Trophoblast cell (in vitro differentiated cells and primary cell): ENCODE results near the gene SNX11.
A peak's percentile ranks its signal among the peaks of the same experiment; 100 is the strongest.
"Not testable (repeated sequence)": the region's sequence is repeated elsewhere in the genome, so short reads cannot be mapped to it uniquely, and the experiment has no call there.

Source experiments
- DNase-seq, 2 donors: peaks; one replicate each; pipeline ENCODE4 v3.0.0-alpha.2; 2016
- H2AFZ ChIP-seq: 2 replicates; pipeline ENCODE4 v1.6.1; 2013; ENCODE audit warnings: low read length, moderate library complexity, mild to moderate bottlenecking; ENCODE audit not compliant: insufficient read depth, poor library complexity
- H2AK5ac ChIP-seq: 2 replicates; pipeline ENCODE4 v1.6.1; 2013; ENCODE audit warnings: mild to moderate bottlenecking, low read length
- H2BK120ac ChIP-seq: 2 replicates; pipeline ENCODE4 v1.6.1; 2013; ENCODE audit warnings: low read length, mild to moderate bottlenecking, moderate library complexity; ENCODE audit not compliant: insufficient read depth, poor library complexity
- H2BK12ac ChIP-seq: 2 replicates; pipeline ENCODE4 v1.6.1; 2013; ENCODE audit warnings: mild to moderate bottlenecking, low read length, moderate library complexity
- H2BK5ac ChIP-seq: 2 replicates; pipeline ENCODE4 v1.6.1; 2013; ENCODE audit warnings: low read length, low read depth, moderate library complexity, mild to moderate bottlenecking; ENCODE audit not compliant: poor library complexity
- H3K14ac ChIP-seq: 2 replicates; pipeline ENCODE4 v1.6.1; 2013; ENCODE audit warnings: mild to moderate bottlenecking, low read length
- H3K18ac ChIP-seq: 2 replicates; pipeline ENCODE4 v1.6.1; 2013; ENCODE audit warnings: mild to moderate bottlenecking, low read length
- H3K23ac ChIP-seq: 2 replicates; pipeline ENCODE4 v1.6.1; 2013; ENCODE audit warnings: low read length
- H3K27ac ChIP-seq: 2 replicates; pipeline ENCODE4 v1.5.1; 2013; ENCODE audit warnings: low read depth, mild to moderate bottlenecking, inconsistent platforms, low read length, moderate library complexity
- H3K27me3 ChIP-seq: 2 replicates; pipeline ENCODE4 v1.6.1; 2013; ENCODE audit warnings: inconsistent platforms, mild to moderate bottlenecking, low read length, moderate library complexity; ENCODE audit not compliant: insufficient read depth
- H3K36me3 ChIP-seq, 2 experiments: 1 replicate in 1 of 2; 2 replicates in 1 of 2; pipeline ENCODE4 v1.6.1; 2013; ENCODE audit warnings: low read length in 2 of 2, mild to moderate bottlenecking in 2 of 2, moderate library complexity in 1 of 2; ENCODE audit not compliant: insufficient read depth in 2 of 2, control insufficient read depth in 1 of 2
- H3K4ac ChIP-seq: 2 replicates; pipeline ENCODE4 v1.6.1; 2013; ENCODE audit warnings: low read depth, mild to moderate bottlenecking, low read length, moderate library complexity
- H3K4me1 ChIP-seq, 2 experiments: 1 replicate in 1 of 2; 2 replicates in 1 of 2; pipeline ENCODE4 v1.6.1; 2013; ENCODE audit warnings: low read length in 2 of 2, mild to moderate bottlenecking in 2 of 2, moderate library complexity in 1 of 2; ENCODE audit not compliant: insufficient read depth in 2 of 2, control insufficient read depth in 1 of 2
- H3K4me2 ChIP-seq: 2 replicates; pipeline ENCODE4 v1.6.1; 2013; ENCODE audit warnings: inconsistent platforms, mild to moderate bottlenecking, low read length, moderate library complexity
- H3K4me3 ChIP-seq: 2 replicates; pipeline ENCODE4 v1.5.1; 2013; ENCODE audit warnings: mild to moderate bottlenecking, low read depth, low read length, inconsistent platforms
- H3K79me1 ChIP-seq: one replicate; pipeline ENCODE4 v1.6.1; 2013; ENCODE audit warnings: low read length
- H3K79me2 ChIP-seq: 2 replicates; pipeline ENCODE4 v1.6.1; 2013; ENCODE audit warnings: low read length, mild to moderate bottlenecking; ENCODE audit not compliant: control insufficient read depth, insufficient read depth, poor library complexity
- H3K9ac ChIP-seq: 2 replicates; pipeline ENCODE4 v1.6.1; 2013; ENCODE audit warnings: mild to moderate bottlenecking, low read length
- H3K9me3 ChIP-seq: 2 replicates; pipeline ENCODE4 v1.6.1; 2013; ENCODE audit warnings: low read depth, mild to moderate bottlenecking, control low read depth, inconsistent platforms, low read length; ENCODE audit not compliant: insufficient read depth
- H4K12ac ChIP-seq: 2 replicates; pipeline ENCODE4 v1.6.1; 2013; ENCODE audit warnings: low read depth, mild to moderate bottlenecking, low read length, moderate library complexity
- H4K8ac ChIP-seq: 2 replicates; pipeline ENCODE4 v1.6.1; 2013; ENCODE audit warnings: low read depth, mild to moderate bottlenecking, low read length, moderate library complexity
- H4K91ac ChIP-seq: one replicate; pipeline ENCODE4 v1.6.1; 2013; ENCODE audit warnings: low read depth, mild to moderate bottlenecking, low read length, moderate library complexity
- WGBS: extraction: QIAGEN DNeasy Blood & Tissue Kit; methylation state at CpG from one replicate; pipeline ENCODE4 v1.1.7; 2013; ENCODE audit warnings: missing lambda C conversion rate; ENCODE audit not compliant: insufficient read length, insufficient coverage; ENCODE audit errors: extremely low coverage; 5-methylcytosine and 5-hydroxymethylcytosine counted together

The SNX11 gene

GRCh38 chr17:48071654-48072053 is 35.9 kb upstream of the SNX11 start:
- Histone ChIP-seq H4K8ac (no peak overlapping the region), H3K23ac (no peak overlapping the region), H3K4ac (no peak overlapping the region), H2BK5ac (no peak overlapping the region), H3K79me1 (no peaks in the 10 kb centered on the region), H3K9me3 (no peaks in the 10 kb centered on the region), H3K4me1 (no peaks in the 10 kb centered on the region), H3K18ac (no peak overlapping the region), H3K36me3 (peaks cover 37 to 49% of the 10 kb centered on the region in 2 experiments), H2AK5ac (no peak overlapping the region), H3K14ac (no peak overlapping the region), H2BK12ac (no peak overlapping the region), H3K27ac (no peak overlapping the region), H4K12ac (no peak overlapping the region), H3K27me3 (no peaks in the 10 kb centered on the region), H4K91ac (no peak overlapping the region), H3K4me2 (no peak overlapping the region), H2AFZ (no peak overlapping the region), H3K79me2 (no peaks in the 10 kb centered on the region), H3K4me3 (no peak overlapping the region), H3K9ac (no peak overlapping the region), H2BK120ac (no peak overlapping the region)
- WGBS = no CpG with 5 or more reads among the region's 2 CpGs
- no peak for DNase-seq

DNA sequence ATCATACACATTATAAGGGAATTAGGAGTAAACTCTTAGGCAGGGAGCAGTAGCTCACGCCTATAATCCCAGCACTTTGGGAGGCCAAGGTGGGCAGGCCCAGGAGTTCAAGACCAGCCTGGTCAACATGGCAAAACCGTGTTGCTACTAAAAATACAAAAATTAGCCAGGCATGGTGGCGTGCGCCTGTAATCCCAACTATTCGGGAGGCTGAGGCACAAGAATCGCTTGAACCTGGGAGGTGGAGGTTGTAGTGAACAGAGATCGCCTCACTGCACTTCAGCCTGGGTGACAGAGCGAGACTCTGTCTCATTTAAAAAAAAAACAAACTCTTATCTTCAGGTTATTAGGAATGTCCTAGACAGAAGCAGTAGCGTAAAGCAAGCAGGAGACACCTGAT is 34.8 kb upstream of the SNX11 start:
- not testable (repeated sequence) for H2BK12ac ChIP-seq, H4K12ac ChIP-seq, H3K79me2 ChIP-seq, H2BK5ac ChIP-seq, H3K9me3 ChIP-seq, DNase-seq, H4K8ac ChIP-seq, H3K4me3 ChIP-seq, H3K4me1 ChIP-seq, H3K9ac ChIP-seq, H3K27me3 ChIP-seq, H3K4me2 ChIP-seq, H3K27ac ChIP-seq, H2BK120ac ChIP-seq, H3K79me1 ChIP-seq, H3K23ac ChIP-seq, H4K91ac ChIP-seq, H2AFZ ChIP-seq, H3K18ac ChIP-seq, H2AK5ac ChIP-seq, H3K14ac ChIP-seq, H3K4ac ChIP-seq
- H3K36me3 ChIP-seq = peaks cover 35 to 51% of the 10 kb centered on the region in 2 experiments
- WGBS = no CpG with 5 or more reads among the region's 9 CpGs

DNA sequence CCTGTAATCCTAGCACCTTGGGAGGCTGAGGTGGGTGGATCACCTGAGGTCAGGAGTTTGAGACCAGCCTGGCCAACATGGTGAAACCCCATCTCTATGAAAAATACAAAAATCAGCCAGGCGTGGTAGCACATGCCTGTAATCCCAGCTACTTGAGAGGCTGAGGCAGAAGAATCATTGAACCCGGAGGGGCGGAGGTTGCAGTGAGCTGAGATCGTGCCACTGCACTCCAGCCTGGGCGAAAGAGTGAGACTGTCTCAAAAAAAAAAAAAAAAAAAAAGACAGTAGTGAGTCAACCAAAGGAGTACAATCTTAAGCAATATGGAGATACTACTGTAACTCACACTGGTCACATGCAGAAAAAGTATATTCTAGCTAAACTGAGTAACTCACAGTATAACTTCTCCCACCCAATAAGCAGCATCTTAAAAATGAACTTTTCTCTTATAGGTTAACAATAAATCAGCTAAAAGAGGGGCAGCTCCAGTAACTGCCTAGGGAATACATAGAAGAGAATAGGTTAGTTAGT is 33.9 kb upstream of the SNX11 start:
- not testable (repeated sequence) for H2BK12ac ChIP-seq, H4K91ac ChIP-seq, H3K27ac ChIP-seq, H4K12ac ChIP-seq, H4K8ac ChIP-seq, H3K4me2 ChIP-seq, H3K23ac ChIP-seq, H3K79me2 ChIP-seq, H3K9ac ChIP-seq, H2BK120ac ChIP-seq, H3K4me1 ChIP-seq, H2AK5ac ChIP-seq, H3K4me3 ChIP-seq, H3K79me1 ChIP-seq, H3K27me3 ChIP-seq, H3K14ac ChIP-seq, H2AFZ ChIP-seq, H3K18ac ChIP-seq, H2BK5ac ChIP-seq, DNase-seq, H3K4ac ChIP-seq, H3K9me3 ChIP-seq
- no CpG with 5 or more reads among the region's 5 CpGs for WGBS
- H3K36me3 ChIP-seq = peaks cover 32 to 48% of the 10 kb centered on the region in 2 experiments

GRCh38 chr17:48074322-48075081 is 33.1 kb upstream of the SNX11 start:
- Histone ChIP-seq H3K14ac (no peak overlapping the region), H3K27ac (no peak overlapping the region), H3K36me3 (peaks cover 28 to 46% of the 10 kb centered on the region in 2 experiments), H3K9me3 (no peaks in the 10 kb centered on the region), H2AFZ (no peak overlapping the region), H3K4me1 (no peaks in the 10 kb centered on the region), H3K18ac (no peak overlapping the region), H3K4me2 (no peak overlapping the region), H3K4me3 (no peak overlapping the region), H4K91ac (no peak overlapping the region), H4K12ac (no peak overlapping the region), H3K79me2 (peaks cover 2% of the 10 kb centered on the region), H2BK12ac (no peak overlapping the region), H2AK5ac (no peak overlapping the region), H2BK5ac (no peak overlapping the region), H3K23ac (no peak overlapping the region), H3K4ac (no peak overlapping the region), H2BK120ac (no peak overlapping the region), H4K8ac (no peak overlapping the region), H3K9ac (no peak overlapping the region), H3K27me3 (no peaks in the 10 kb centered on the region), H3K79me1 (no peaks in the 10 kb centered on the region)
- peak; percentile 76 to 91 for DNase-seq
- WGBS = no CpG with 5 or more reads among the region's 7 CpGs
